ENCODE data around the gene MYRIP. TPM values are rescaled to one million over a fixed set of nuclear protein-coding genes. Genes with fewer than 3 reads are reported as not detected.

The MYRIP gene
- total and polyA plus RNA-seq, 4 donors: 0.15 to 11.0 (median 5.5) TPM

DNA sequence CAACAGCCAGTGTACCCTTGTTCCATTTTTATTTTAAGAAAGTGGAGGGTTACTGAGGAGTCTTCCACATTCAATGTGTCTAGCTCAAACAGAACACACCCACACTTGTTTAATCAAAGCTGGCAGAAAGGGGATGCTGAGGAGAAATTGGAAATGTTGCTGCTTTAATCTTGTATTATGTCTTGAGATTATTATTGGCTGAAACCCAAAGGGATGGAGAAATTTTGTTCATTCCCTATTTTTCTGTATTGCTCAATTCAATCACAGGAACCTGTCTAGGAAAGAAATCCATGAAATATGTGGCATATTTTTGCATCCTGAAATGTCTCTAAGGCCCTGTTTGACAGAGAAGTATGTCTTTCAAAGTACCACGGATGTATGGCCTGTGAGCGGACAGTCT is 238.0 kb downstream of the MYRIP start:
- peaks cover 0 to 2% of the 10 kb centered on the region in 2 donors for H3K4me1 ChIP-seq (ENCODE audit: control insufficient read depth in 1 of 2, insufficient read depth in 2 of 2, low read length in 2 of 2)
- WGBS, 2 donors: 74 to 84% methylated on average over 2 of the region's 2 CpGs

DNA sequence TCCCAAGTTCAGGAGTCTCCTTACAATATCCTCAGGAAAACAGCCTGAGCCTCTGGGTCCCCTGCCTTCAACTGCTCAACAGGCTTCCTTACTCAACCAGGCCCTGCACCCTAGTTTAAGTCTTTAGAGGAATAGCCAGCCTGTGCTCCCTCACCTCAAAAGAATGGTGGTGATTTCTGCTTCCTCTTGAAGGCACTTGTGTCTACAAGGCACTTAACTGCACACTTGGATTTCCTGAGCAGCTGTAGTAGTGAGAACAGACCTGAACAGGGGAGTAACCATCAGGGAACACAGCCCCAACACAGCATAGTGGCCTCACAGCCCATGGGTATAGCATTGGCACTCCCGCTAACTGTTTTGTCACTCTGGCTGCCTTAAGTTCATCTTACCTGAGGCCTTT is 244.3 kb downstream of the MYRIP start:
- DNase-seq (no peak), ATAC-seq (ENCODE audit: low FRiP score) (no peak)
- no peak overlapping the region for H3K4me3 ChIP-seq (ENCODE audit: low read length in 2 of 2)
- no peak overlapping the region for H3K27ac ChIP-seq (ENCODE audit: low read depth in 1 of 2, low read length in 2 of 2)
- H3K9me3 ChIP-seq (ENCODE audit: control insufficient read depth, low read length): no peaks in the 10 kb centered on the region
- H3K36me3 ChIP-seq (ENCODE audit: control insufficient read depth in 1 of 2, insufficient read depth in 2 of 2, low read length in 1 of 2): no peaks in the 10 kb centered on the region
- no peaks in the 10 kb centered on the region for H3K27me3 ChIP-seq (ENCODE audit: control insufficient read depth in 1 of 2, insufficient read depth in 2 of 2, low read length in 1 of 2)
- WGBS, 2 donors: 99 to 100% methylated on average over 1 of the region's 1 CpG
- H3K4me1 ChIP-seq (ENCODE audit: control insufficient read depth in 1 of 2, insufficient read depth in 2 of 2, low read length in 2 of 2): peaks cover 0 to 2% of the 10 kb centered on the region in 2 donors
- intact Hi-C loops (cut with DNase I): no loop called here

More for the DNA sequence above, 238.0 kb downstream of the MYRIP start:
- H3K27ac ChIP-seq (ENCODE audit: low read depth in 1 of 2, low read length in 2 of 2): no peak overlapping the region
- H3K9me3 ChIP-seq (ENCODE audit: control insufficient read depth, low read length): no peaks in the 10 kb centered on the region
- intact Hi-C loops (cut with DNase I): no loop called here
- no peaks in the 10 kb centered on the region for H3K36me3 ChIP-seq (ENCODE audit: control insufficient read depth in 1 of 2, insufficient read depth in 2 of 2, low read length in 1 of 2)
- DNase-seq (no peak), ATAC-seq (ENCODE audit: low FRiP score) (no peak)
- H3K27me3 ChIP-seq (ENCODE audit: control insufficient read depth in 1 of 2, insufficient read depth in 2 of 2, low read length in 1 of 2): no peaks in the 10 kb centered on the region
- H3K4me3 ChIP-seq (ENCODE audit: low read length in 2 of 2): no peak overlapping the region

DNA sequence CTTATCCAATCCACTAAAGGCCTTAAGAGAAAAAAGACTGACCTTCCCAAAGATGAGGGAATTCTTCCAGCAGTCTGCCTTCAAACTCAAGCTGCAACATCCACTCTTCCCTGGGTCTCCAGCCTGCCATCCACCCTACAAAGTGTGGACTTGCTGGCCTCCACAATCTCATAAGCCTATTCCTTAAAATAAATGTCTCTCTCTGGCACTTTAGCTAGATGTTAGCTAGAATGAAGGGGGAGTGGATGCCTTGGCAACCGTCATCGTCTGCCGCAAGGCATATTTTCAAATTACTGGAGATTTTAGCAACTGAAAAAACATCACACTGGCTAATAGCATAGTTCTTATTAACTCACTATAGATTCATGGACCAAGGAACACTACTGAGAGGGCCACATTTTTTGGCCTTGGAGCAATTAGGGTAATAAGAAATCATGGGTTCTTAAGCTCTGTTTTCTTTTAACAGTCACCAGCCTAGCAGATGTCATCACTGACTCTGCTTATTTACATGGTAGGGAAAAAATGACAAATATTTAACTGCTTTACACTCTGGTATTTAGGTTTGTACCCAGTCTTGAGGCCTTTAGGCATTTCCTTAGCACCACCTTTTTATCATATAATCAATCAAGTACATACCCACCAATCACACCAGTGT is 245.3 kb downstream of the MYRIP start:
- ATAC-seq (ENCODE audit: low FRiP score): no peak
- peak overlapping the region; percentile 51 to 64 for H3K27ac ChIP-seq (ENCODE audit: low read depth in 1 of 2, low read length in 2 of 2)
- 8 to 9% methylated on average over 3 of the region's 3 CpGs for WGBS, 2 donors

DNA sequence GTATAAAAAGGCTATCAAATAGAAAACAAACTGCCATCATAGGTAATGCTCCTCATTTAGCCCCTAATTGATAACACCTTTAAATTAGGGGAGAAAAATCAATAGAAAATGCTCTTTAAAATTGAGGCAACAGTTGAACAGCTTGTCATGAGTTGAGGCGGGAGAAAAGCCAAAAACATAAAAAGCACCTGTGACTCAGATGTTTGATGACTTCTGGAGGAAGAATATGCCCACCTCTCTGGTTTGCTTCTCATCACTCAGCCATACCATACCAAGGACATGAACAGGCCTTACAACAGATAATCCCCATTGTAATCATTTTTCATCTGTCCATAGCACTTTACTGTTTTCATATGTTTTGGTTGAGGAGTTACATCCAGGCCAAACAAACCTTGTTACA is 246.0 kb downstream of the MYRIP start:
- no peak for ATAC-seq (ENCODE audit: low FRiP score)
- Histone ChIP-seq H3K27me3 (ENCODE audit: control insufficient read depth in 1 of 2, insufficient read depth in 2 of 2, low read length in 1 of 2) (no peaks in the 10 kb centered on the region), H3K4me3 (ENCODE audit: low read length in 2 of 2) (no peak overlapping the region), H3K36me3 (ENCODE audit: control insufficient read depth in 1 of 2, insufficient read depth in 2 of 2, low read length in 1 of 2) (no peaks in the 10 kb centered on the region), H3K9me3 (ENCODE audit: control insufficient read depth, low read length) (no peaks in the 10 kb centered on the region), H3K27ac (ENCODE audit: low read depth in 1 of 2, low read length in 2 of 2) (peak overlapping the region in 1 of 2 donors; percentile 17), H3K4me1 (ENCODE audit: control insufficient read depth in 1 of 2, insufficient read depth in 2 of 2, low read length in 2 of 2) (peaks cover 0 to 2% of the 10 kb centered on the region in 2 donors)
- no peak for DNase-seq
- intact Hi-C loops (cut with DNase I): no loop called here
- 74 to 92% methylated on average over 1 of the region's 1 CpG for WGBS, 2 donors

More for the DNA sequence above, 245.3 kb downstream of the MYRIP start:
- Histone ChIP-seq H3K4me1 (ENCODE audit: control insufficient read depth in 1 of 2, insufficient read depth in 2 of 2, low read length in 2 of 2) (peaks cover 0 to 2% of the 10 kb centered on the region in 2 donors), H3K36me3 (ENCODE audit: control insufficient read depth in 1 of 2, insufficient read depth in 2 of 2, low read length in 1 of 2) (no peaks in the 10 kb centered on the region), H3K4me3 (ENCODE audit: low read length in 2 of 2) (no peak overlapping the region), H3K9me3 (ENCODE audit: control insufficient read depth, low read length) (no peaks in the 10 kb centered on the region), H3K27me3 (ENCODE audit: control insufficient read depth in 1 of 2, insufficient read depth in 2 of 2, low read length in 1 of 2) (no peaks in the 10 kb centered on the region)
- intact Hi-C loops (cut with DNase I): no loop called here
- no peak for DNase-seq

DNA sequence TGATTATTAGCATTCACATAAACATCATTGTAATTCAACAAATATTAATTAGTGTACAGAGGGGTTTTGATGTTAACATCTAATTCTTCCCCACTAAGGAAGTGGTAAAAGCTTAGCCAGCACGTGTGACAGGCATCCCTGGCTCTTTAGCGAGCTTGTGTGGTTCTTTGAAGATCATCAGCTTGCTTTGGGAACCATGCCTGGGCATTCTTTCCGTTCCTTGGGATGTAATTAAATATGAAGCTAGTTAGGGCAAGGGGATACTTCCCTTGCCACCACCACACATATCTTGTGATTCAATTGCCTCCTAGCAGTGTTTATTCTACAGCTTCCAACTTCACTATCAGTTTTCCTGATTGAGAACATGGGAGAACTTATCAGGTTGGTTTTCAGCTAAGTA is 246.5 kb downstream of the MYRIP start:
- Histone ChIP-seq H3K4me3 (ENCODE audit: low read length in 2 of 2) (no peak overlapping the region), H3K36me3 (ENCODE audit: control insufficient read depth in 1 of 2, insufficient read depth in 2 of 2, low read length in 1 of 2) (no peaks in the 10 kb centered on the region), H3K4me1 (ENCODE audit: control insufficient read depth in 1 of 2, insufficient read depth in 2 of 2, low read length in 2 of 2) (peaks cover 0 to 2% of the 10 kb centered on the region in 2 donors), H3K9me3 (ENCODE audit: control insufficient read depth, low read length) (no peaks in the 10 kb centered on the region), H3K27me3 (ENCODE audit: control insufficient read depth in 1 of 2, insufficient read depth in 2 of 2, low read length in 1 of 2) (no peaks in the 10 kb centered on the region), H3K27ac (ENCODE audit: low read depth in 1 of 2, low read length in 2 of 2) (no peak overlapping the region)
- ATAC-seq (ENCODE audit: low FRiP score): no peak
- WGBS, 2 donors: 46 to 64% methylated on average over 3 of the region's 3 CpGs
- DNase-seq: no peak
- intact Hi-C loops (cut with DNase I): no loop called here

DNA sequence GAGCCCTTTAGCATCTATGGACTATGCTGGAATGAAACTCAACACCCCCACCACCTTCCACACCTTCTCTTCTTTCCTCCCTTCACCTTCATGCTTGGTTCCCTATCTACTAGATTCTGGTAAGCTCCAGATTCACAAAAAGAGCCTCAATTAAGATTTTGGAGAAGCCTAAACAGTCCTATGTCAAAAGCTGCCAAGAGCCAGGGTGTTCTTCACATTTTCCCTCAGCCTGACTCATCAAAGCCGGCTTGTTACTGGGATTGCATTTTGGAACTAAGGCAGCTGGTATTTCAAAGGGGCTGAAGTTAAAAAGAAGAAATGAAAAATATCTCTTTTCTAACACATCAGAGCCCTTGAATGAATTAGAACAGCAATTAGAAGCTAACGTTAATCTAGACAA is 247.7 kb downstream of the MYRIP start:
- H3K4me3 ChIP-seq (ENCODE audit: low read length in 2 of 2): no peak overlapping the region
- DNase-seq (no peak), ATAC-seq (ENCODE audit: low FRiP score) (no peak)
- no peaks in the 10 kb centered on the region for H3K36me3 ChIP-seq (ENCODE audit: control insufficient read depth in 1 of 2, insufficient read depth in 2 of 2, low read length in 1 of 2)
- WGBS, 2 donors: 56 to 57% methylated on average over 2 of the region's 2 CpGs
- H3K4me1 ChIP-seq (ENCODE audit: control insufficient read depth in 1 of 2, insufficient read depth in 2 of 2, low read length in 2 of 2): peaks cover 0 to 2% of the 10 kb centered on the region in 2 donors
- H3K27me3 ChIP-seq (ENCODE audit: control insufficient read depth in 1 of 2, insufficient read depth in 2 of 2, low read length in 1 of 2): no peaks in the 10 kb centered on the region
- no peaks in the 10 kb centered on the region for H3K9me3 ChIP-seq (ENCODE audit: control insufficient read depth, low read length)
- intact Hi-C loops (cut with DNase I): no loop called here
- peak overlapping the region; percentile 5 to 54 for H3K27ac ChIP-seq (ENCODE audit: low read depth in 1 of 2, low read length in 2 of 2)

DNA sequence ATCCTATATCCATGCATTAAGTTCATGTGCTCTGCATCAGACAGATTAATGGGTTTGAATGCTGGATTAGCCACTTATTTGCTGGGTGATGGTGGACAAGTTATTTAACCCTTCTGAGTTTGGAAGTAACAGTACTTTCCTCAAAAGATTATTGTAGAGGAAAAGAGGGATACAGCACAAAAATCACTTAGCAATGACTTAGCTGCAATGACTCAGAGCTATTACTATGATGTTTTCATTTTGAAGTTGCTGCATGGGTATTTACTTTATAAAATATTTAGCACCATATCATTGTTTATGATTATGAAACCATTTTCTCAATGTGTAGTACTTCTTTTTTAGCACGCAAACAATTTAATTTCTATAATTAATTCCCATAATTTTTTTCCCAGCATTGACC is 248.4 kb downstream of the MYRIP start:
- no peaks in the 10 kb centered on the region for H3K27me3 ChIP-seq (ENCODE audit: control insufficient read depth in 1 of 2, insufficient read depth in 2 of 2, low read length in 1 of 2)
- DNase-seq (no peak), ATAC-seq (ENCODE audit: low FRiP score) (no peak)
- H3K4me3 ChIP-seq (ENCODE audit: low read length in 2 of 2): no peak overlapping the region
- H3K36me3 ChIP-seq (ENCODE audit: control insufficient read depth in 1 of 2, insufficient read depth in 2 of 2, low read length in 1 of 2): no peaks in the 10 kb centered on the region
- peaks cover 0 to 2% of the 10 kb centered on the region in 2 donors for H3K4me1 ChIP-seq (ENCODE audit: control insufficient read depth in 1 of 2, insufficient read depth in 2 of 2, low read length in 2 of 2)
- peak overlapping the region in 1 of 2 donors; percentile 54 for H3K27ac ChIP-seq (ENCODE audit: low read depth in 1 of 2, low read length in 2 of 2)
- no peaks in the 10 kb centered on the region for H3K9me3 ChIP-seq (ENCODE audit: control insufficient read depth, low read length)
- intact Hi-C loops (cut with DNase I): no loop called here
- 96 to 97% methylated on average over 1 of the region's 1 CpG for WGBS, 2 donors

DNA sequence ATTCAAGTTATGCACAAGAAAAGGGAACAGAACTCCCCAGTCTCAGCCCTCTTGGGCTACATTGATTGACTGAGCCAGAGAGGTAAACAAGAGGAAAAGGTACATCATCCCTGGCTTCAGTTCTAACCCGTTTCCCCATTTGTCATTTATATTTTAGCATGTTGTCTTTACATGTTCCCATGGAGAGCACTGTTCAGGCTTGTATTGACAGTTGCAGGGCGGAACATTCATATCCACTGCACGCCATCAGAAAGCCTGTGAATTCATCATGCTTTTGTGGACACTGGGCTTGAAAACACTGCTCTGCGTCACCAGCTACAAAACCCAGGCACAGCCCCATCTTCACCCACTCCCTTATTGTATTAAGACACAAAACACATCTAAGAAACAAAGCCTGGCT is 259.2 kb downstream of the MYRIP start:
- intact Hi-C loops (cut with DNase I): no loop called here
- H3K27ac ChIP-seq (ENCODE audit: low read depth in 1 of 2, low read length in 2 of 2): no peak overlapping the region
- no peaks in the 10 kb centered on the region for H3K27me3 ChIP-seq (ENCODE audit: control insufficient read depth in 1 of 2, insufficient read depth in 2 of 2, low read length in 1 of 2)
- DNase-seq (no peak), ATAC-seq (ENCODE audit: low FRiP score) (no peak)
- no peaks in the 10 kb centered on the region for H3K4me1 ChIP-seq (ENCODE audit: control insufficient read depth in 1 of 2, insufficient read depth in 2 of 2, low read length in 2 of 2)
- H3K9me3 ChIP-seq (ENCODE audit: control insufficient read depth, low read length): no peaks in the 10 kb centered on the region
- no peak overlapping the region for H3K4me3 ChIP-seq (ENCODE audit: low read length in 2 of 2)
- H3K36me3 ChIP-seq (ENCODE audit: control insufficient read depth in 1 of 2, insufficient read depth in 2 of 2, low read length in 1 of 2): no peaks in the 10 kb centered on the region
- WGBS, 2 donors: 75 to 77% methylated on average over 4 of the region's 4 CpGs

DNA sequence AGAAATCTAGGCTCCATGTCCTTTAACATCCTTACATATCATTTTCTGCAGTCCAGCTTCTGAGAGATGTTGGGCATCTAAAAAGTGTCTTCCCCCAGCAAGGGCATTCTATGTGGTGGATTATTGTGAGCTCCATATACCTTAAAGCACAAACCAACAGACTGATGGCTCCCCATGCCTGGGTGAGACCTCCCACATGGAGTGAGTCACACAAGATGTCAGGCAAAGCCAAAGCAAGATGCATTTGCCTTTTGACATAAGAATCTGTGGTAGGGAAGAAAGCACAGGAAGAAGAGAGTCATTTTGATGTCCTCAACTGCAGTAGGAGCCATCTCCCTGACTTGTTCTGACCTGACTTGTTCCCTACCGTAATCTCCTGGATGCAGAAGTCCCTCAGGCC is 261.4 kb downstream of the MYRIP start:
- intact Hi-C loops (cut with DNase I): no loop called here
- Histone ChIP-seq H3K27me3 (ENCODE audit: control insufficient read depth in 1 of 2, insufficient read depth in 2 of 2, low read length in 1 of 2) (no peaks in the 10 kb centered on the region), H3K27ac (ENCODE audit: low read depth in 1 of 2, low read length in 2 of 2) (no peak overlapping the region), H3K4me3 (ENCODE audit: low read length in 2 of 2) (no peak overlapping the region), H3K4me1 (ENCODE audit: control insufficient read depth in 1 of 2, insufficient read depth in 2 of 2, low read length in 2 of 2) (no peaks in the 10 kb centered on the region), H3K9me3 (ENCODE audit: control insufficient read depth, low read length) (no peaks in the 10 kb centered on the region), H3K36me3 (ENCODE audit: control insufficient read depth in 1 of 2, insufficient read depth in 2 of 2, low read length in 1 of 2) (no peaks in the 10 kb centered on the region)
- ATAC-seq (ENCODE audit: low FRiP score): no peak
- WGBS, 2 donors: 95 to 100% methylated on average over 1 of the region's 1 CpG
- DNase-seq: no peak
